H1 (cell line): ENCODE measurements around the gene SLC5A2. TPM values are rescaled to one million over a fixed set of nuclear protein-coding genes. Genes with fewer than 3 reads are reported as not detected.

Experiments
- CHD7 ChIP-seq: fragments of 300-600 bp; sonication (generic); IDR thresholded peaks from 2 replicates; pipeline ENCODE4 v1.7.1; 2012; ENCODE audit warnings: low read length, moderate library complexity, mild to moderate bottlenecking, inconsistent platforms; ENCODE audit not compliant: insufficient replicate concordance
- NANOG ChIP-seq: IDR thresholded peaks from 2 replicates; pipeline ENCODE4 v1.6.1; 2011; ENCODE audit warnings: low read length, low read depth, mild to moderate bottlenecking, inconsistent platforms; ENCODE audit not compliant: insufficient read depth, poor library complexity, severe bottlenecking
- polyA plus RNA-seq, 7 experiments: library from polyadenylated mRNA; depleted of rRNA in 3 of 7; stranded (reverse) in 5 of 7; unstranded in 2 of 7; fragments of >200 nt in 5 of 7; fragments of 200-250 nt in 2 of 7; gene quantifications; 1 replicate in 5 of 7; 2 replicates in 1 of 7; 4 replicates in 1 of 7; pipeline versions ENCODE4 v1.2.1 to v1.2.3, GENCODE V29; 2011 to 2013; ENCODE audit warnings: missing spikeins in 2 of 7, mixed read lengths in 2 of 7
- total RNA-seq: library from RNA; stranded (reverse); fragmentation: NEBNext Ultra II Directional; extraction: Animal tissue kit (Norgen Biotek cat#: 25700); gene quantifications from 2 replicates; pipeline ENCODE4 v1.2.1, GENCODE V29; 2021

SLC5A2 gene
- total and polyA plus RNA-seq, 2 of the 8 experiments (the other 6 are each of a cell fraction or from before 2014, with no cell fraction given), result 0.56 to 4.4 TPM

GRCh38 chr16:31502981-31503380 lies 20.1 kb downstream of the SLC5A2 start (continued):
- TF ChIP-seq NANOG (no peak), CHD7 (no peak)
